HepG2 (cell line): ENCODE results near the gene CCDC183. TPM values are rescaled to one million over a fixed set of nuclear protein-coding genes. Genes with fewer than 3 reads are reported as not detected.
A peak's percentile ranks its signal among the peaks of the same experiment; 100 is the strongest.

Source experiments
- ATF3 ChIP-seq: sonication (generic); formaldehyde crosslinking; IDR thresholded peaks from 2 replicates; pipeline ENCODE4 v1.4.0; 2020; ENCODE audit warnings: missing genetic modification reagents
- CBX2 ChIP-seq, 2 experiments: fragments of 200-600 bp in 1 of 2; sonication (generic); formaldehyde crosslinking in 1 of 2; IDR thresholded peaks; 2 replicates each; pipeline versions ENCODE4 v1.7.0 to v1.8.1; 2018 to 2022; ENCODE audit warnings: low read depth in 2 of 2, low read length in 1 of 2, mild to moderate bottlenecking in 1 of 2, missing genetic modification reagents in 1 of 2
- DPF2 ChIP-seq: sonication (generic); formaldehyde crosslinking; IDR thresholded peaks from 2 replicates; pipeline ENCODE4 v1.4.0; 2020; ENCODE audit warnings: mild to moderate bottlenecking, low read depth, missing genetic modification reagents, borderline replicate concordance
- HBP1 ChIP-seq: IDR thresholded peaks from 2 replicates; pipeline ENCODE4 v1.6.1; 2016; ENCODE audit warnings: low read depth, control low read depth
- HHEX ChIP-seq: IDR thresholded peaks from 2 replicates; pipeline ENCODE4 v1.6.1; 2016; ENCODE audit warnings: control low read depth
- HOMEZ ChIP-seq: IDR thresholded peaks from 2 replicates; pipeline ENCODE4 v1.6.1; 2016; ENCODE audit warnings: low read depth
- KLF13 ChIP-seq: sonication (generic); formaldehyde crosslinking; IDR thresholded peaks from 2 replicates; pipeline ENCODE4 v1.4.0; 2020; ENCODE audit warnings: mild to moderate bottlenecking, missing genetic modification reagents
- MTERF4 ChIP-seq: sonication (generic); formaldehyde crosslinking; IDR thresholded peaks from 2 replicates; pipeline ENCODE4 v1.8.0; 2023; ENCODE audit warnings: mild to moderate bottlenecking, missing genetic modification reagents
- NFYB ChIP-seq: sonication (generic); formaldehyde crosslinking; IDR thresholded peaks from 2 replicates; pipeline ENCODE4 v1.4.0; 2020; ENCODE audit warnings: missing genetic modification reagents
- NPAS2 ChIP-seq: sonication (generic); formaldehyde crosslinking; IDR thresholded peaks from 2 replicates; pipeline ENCODE4 v1.8.0; 2022; ENCODE audit warnings: mild to moderate bottlenecking, missing genetic modification reagents, borderline replicate concordance
- NR2F6 ChIP-seq, 2 experiments: IDR thresholded peaks; 2 replicates each; pipeline ENCODE4 v1.6.1; 2016; ENCODE audit warnings: antibody characterized with exemption in 1 of 2, mild to moderate bottlenecking in 1 of 2
- NRL ChIP-seq: sonication (generic); formaldehyde crosslinking; IDR thresholded peaks from 2 replicates; pipeline ENCODE4 v1.5.0; 2020; ENCODE audit warnings: missing genetic modification reagents, mild to moderate bottlenecking, moderate library complexity, borderline replicate concordance
- SIX1 ChIP-seq: sonication (generic); formaldehyde crosslinking; IDR thresholded peaks from 2 replicates; pipeline ENCODE4 v1.4.0; 2020; ENCODE audit warnings: missing genetic modification reagents, borderline replicate concordance
- SMARCE1 ChIP-seq: fragments of 450-650 bp; IDR thresholded peaks from 2 replicates; pipeline ENCODE4 v1.6.1; 2017; ENCODE audit warnings: borderline replicate concordance
- TEAD2 ChIP-seq: sonication (generic); formaldehyde crosslinking; IDR thresholded peaks from 2 replicates; pipeline ENCODE4 v1.9.0; 2021; ENCODE audit warnings: missing genetic modification reagents
- ZBTB49 ChIP-seq: sonication (generic); formaldehyde crosslinking; IDR thresholded peaks from 2 replicates; pipeline ENCODE4 v1.4.0; 2020; ENCODE audit warnings: missing genetic modification reagents, borderline replicate concordance
- ZNF20 ChIP-seq: sonication (generic); formaldehyde crosslinking; IDR thresholded peaks from 2 replicates; pipeline ENCODE4 v1.4.0; 2020; ENCODE audit warnings: mild to moderate bottlenecking, moderate library complexity, missing genetic modification reagents
- ZNF335 ChIP-seq: sonication (generic); formaldehyde crosslinking; IDR thresholded peaks from 2 replicates; pipeline ENCODE4 v1.4.0; 2020; ENCODE audit warnings: missing genetic modification reagents
- ZNF44 ChIP-seq: sonication (generic); formaldehyde crosslinking; IDR thresholded peaks from 2 replicates; pipeline ENCODE4 v1.5.1; 2020; ENCODE audit warnings: mild to moderate bottlenecking, missing genetic modification reagents
- ZNF564 ChIP-seq: sonication (generic); formaldehyde crosslinking; IDR thresholded peaks from 2 replicates; pipeline ENCODE4 v1.8.1; 2023; ENCODE audit warnings: mild to moderate bottlenecking, missing genetic modification reagents
- ZNF761 ChIP-seq: sonication (generic); formaldehyde crosslinking; conservative IDR thresholded peaks from 2 replicates; pipeline ENCODE4 v1.4.0; 2020; ENCODE audit warnings: mild to moderate bottlenecking, missing genetic modification reagents
- ZNF773 ChIP-seq: sonication (generic); formaldehyde crosslinking; IDR thresholded peaks from 2 replicates; pipeline ENCODE4 v1.4.0; 2020; ENCODE audit warnings: missing genetic modification reagents, borderline replicate concordance
- ZNF781 ChIP-seq: sonication (generic); formaldehyde crosslinking; IDR thresholded peaks from 2 replicates; pipeline ENCODE4 v1.5.1; 2020; ENCODE audit warnings: borderline replicate concordance, mild to moderate bottlenecking, missing genetic modification reagents; ENCODE audit errors: not compliant biosample characterization
- polyA plus RNA-seq, 8 experiments: library from polyadenylated mRNA; depleted of rRNA in 3 of 8; stranded (reverse) in 7 of 8; unstranded in 1 of 8; fragments of >200 nt; fragmentation: Illumina TruSeq in 4 of 8; extraction: Trizol in 4 of 8; gene quantifications; 2 replicates each; pipeline versions ENCODE4 v1.2.1 to v1.2.3, GENCODE V29; 2011 to 2016; ENCODE audit warnings: low read depth in 4 of 8, missing spikeins in 1 of 8, mixed read lengths in 1 of 8; ENCODE audit not compliant: insufficient read depth in 1 of 8
- total RNA-seq, 5 experiments: library from RNA; depleted of rRNA; stranded (reverse); fragments of >200 nt; fragmentation: Illumina TruSeq; extraction: Trizol; gene quantifications; 2 replicates each; pipeline ENCODE4 v1.2.3, GENCODE V29; 2016; ENCODE audit warnings: low read depth in 1 of 5

CCDC183 gene
- total and polyA plus RNA-seq, 2 of the 13 experiments (the other 11 are each of a cell fraction or from before 2014, with no cell fraction given), result 5.0 to 66.4 TPM

GRCh38 chr9:136799854-136800657 lies 3.9 kb downstream of the CCDC183 start (continued):
- peak; percentile 97 for TF ChIP-seq MTERF4 (CRISPR knock-in tag)
- no peak for TF ChIP-seq TEAD2 (CRISPR knock-in tag)
- no peak for TF ChIP-seq ZNF773
- TF ChIP-seq CBX2 (IDR thresholded peaks at IDR 0.05; ENCODE audit: low read depth, low read length), result no peak
- TF ChIP-seq CBX2 (CRISPR knock-in tag; IDR thresholded peaks at IDR 0.05; ENCODE audit: low read depth), result no peak
- no peak for TF ChIP-seq SMARCE1
- TF ChIP-seq ZNF20, result no peak; the same call in 1 of the 2 replicates
- TF ChIP-seq ZNF761, result 0 out of 2 replicates have a peak, but pooled peaks have one; percentile 12
- TF ChIP-seq ZNF781, result peak; percentile 81
- TF ChIP-seq NPAS2 (CRISPR knock-in tag), result no peak
- no peak; the same call in 1 of the 2 replicates for TF ChIP-seq NFYB (CRISPR knock-in tag)
- TF ChIP-seq NRL (CRISPR knock-in tag), result no peak
- no peak for TF ChIP-seq HHEX (CRISPR knock-in tag)
- no peak for TF ChIP-seq ATF3 (CRISPR knock-in tag)
- no peak; the same call in 1 of the 2 replicates for TF ChIP-seq ZNF564 (CRISPR knock-in tag)
- no peak for TF ChIP-seq ZBTB49 (CRISPR knock-in tag)
- TF ChIP-seq HOMEZ (CRISPR knock-in tag), result no peak
- no peak for TF ChIP-seq ZNF44
- TF ChIP-seq KLF13, result no peak
- 0 out of 2 replicates have a peak, but pooled peaks have one; percentile 40 for TF ChIP-seq HBP1 (CRISPR knock-in tag)
- TF ChIP-seq SIX1, result no peak
- no peak for TF ChIP-seq DPF2 (CRISPR knock-in tag)
- no peak for TF ChIP-seq NR2F6 (IDR thresholded peaks at IDR 0.05)
- no peak for TF ChIP-seq NR2F6 (CRISPR knock-in tag; IDR thresholded peaks at IDR 0.05)
- TF ChIP-seq ZNF335, result no peak
